GM18861 (cell line): ENCODE measurements around the gene SLC25A11.

ENCODE experiments used
- ATAC-seq: cut with Tn5 transposase; IDR thresholded peaks from one replicate; pipeline ENCODE4 v1.9.1; 2021; ENCODE audit not compliant: unreplicated experiment

The SLC25A11 gene

DNA sequence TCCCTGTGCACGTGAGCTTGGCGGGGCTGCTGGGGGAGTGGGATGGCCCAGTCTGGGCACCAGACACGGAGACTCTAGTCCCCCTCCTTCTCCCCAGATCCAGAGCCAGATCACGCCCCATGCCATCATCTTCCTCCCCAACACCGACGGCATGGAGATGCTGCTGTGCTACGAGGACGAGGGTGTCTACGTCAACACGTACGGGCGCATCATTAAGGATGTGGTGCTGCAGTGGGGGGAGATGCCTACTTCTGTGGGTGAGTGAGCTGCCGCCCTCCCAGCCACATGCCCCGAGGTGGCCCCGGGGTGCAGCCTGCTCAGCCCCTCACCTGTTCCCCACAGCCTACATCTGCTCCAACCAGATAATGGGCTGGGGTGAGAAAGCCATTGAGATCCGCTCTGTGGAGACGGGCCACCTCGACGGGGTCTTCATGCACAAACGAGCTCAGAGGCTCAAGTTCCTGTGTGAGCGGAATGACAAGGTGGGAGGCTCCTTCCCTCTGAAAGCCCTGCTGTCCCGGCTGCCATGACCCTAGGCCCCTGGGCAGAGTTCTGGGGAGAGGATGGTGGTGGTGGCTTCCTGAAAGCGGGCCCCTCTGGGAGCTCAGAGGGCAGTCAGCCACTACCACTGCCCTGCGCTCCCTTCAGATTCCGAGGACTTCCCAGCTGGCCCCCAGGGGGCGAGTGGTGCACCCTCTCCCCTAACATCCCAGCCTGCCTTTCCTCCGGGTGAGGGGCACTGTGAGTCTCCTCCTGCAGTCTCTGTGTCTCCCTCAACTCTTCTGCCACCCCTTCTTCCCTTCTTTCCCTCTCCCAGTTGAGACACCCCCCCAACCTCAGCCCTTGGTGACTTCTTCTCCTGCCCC lies 43.3 kb downstream of the SLC25A11 start:
- no peak for ATAC-seq

DNA sequence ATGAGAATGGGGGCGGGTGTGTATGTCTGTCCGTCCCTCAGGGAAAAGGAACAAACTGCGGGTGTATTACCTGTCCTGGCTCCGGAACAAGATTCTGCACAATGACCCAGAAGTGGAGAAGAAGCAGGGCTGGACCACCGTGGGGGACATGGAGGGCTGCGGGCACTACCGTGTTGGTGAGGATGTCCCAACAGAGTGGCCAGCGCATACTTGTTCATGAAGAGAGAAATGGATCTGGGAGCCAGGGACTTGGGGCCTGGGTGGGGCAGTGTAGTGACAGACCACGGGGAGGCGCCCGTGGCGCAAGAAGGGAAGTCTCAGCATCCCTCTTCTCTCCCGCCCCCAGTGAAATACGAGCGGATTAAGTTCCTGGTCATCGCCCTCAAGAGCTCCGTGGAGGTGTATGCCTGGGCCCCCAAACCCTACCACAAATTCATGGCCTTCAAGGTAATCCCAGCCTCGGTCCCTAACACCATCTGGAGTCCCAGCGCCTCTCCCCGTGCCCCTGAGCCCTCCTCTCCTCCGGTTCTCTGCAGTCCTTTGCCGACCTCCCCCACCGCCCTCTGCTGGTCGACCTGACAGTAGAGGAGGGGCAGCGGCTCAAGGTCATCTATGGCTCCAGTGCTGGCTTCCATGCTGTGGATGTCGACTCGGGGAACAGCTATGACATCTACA lies 44.1 kb downstream of the SLC25A11 start:
- no peak for ATAC-seq

DNA sequence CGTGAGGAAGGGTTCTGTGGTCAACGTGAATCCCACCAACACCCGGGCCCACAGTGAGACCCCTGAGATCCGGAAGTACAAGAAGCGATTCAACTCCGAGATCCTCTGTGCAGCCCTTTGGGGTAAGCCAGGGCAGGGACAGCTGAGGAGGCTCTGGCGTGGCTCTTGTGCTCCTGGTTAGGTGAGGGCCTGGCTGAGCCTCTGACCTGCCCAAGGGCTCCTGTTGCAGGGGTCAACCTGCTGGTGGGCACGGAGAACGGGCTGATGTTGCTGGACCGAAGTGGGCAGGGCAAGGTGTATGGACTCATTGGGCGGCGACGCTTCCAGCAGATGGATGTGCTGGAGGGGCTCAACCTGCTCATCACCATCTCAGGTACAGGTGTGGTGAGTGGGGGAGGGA lies 44.7 kb downstream of the SLC25A11 start:
- no peak for ATAC-seq

DNA sequence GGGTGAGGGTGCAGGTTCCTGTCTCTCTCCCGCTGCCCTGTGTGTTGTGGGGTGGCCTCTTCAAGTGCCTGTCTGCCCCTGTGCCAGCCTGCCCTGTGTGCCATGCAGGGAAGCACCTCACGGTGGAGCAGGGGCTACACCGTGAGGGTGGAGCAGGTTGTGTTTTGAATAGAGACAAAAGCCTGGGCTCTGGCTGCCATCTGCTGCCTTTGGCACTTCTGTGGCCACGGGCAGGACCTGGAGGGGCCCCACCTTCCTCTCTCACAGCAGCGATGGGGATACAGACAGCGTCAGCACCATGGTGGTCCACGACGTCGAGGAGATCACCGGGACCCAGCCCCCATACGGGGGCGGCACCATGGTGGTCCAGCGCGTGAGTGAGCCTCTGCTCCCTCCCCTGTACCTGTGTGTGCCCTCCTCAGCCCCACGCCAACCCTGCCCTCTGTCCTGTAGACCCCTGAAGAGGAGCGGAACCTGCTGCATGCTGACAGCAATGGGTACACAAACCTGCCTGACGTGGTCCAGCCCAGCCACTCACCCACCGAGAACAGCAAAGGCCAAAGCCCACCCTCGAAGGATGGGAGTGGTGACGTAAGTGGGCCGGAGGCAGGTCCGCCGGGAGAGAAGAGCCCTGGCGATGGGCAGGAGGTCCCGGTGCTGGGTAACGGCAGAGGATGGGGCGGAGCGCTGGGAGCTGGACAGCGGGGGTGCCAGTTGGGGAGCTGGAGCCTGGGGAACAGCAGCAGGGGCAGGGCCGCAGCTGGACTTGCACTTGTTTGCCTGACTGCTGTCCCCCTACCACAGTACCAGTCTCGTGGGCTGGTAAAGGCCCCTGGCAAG lies 45.9 kb downstream of the SLC25A11 start:
- ATAC-seq, result no peak

DNA sequence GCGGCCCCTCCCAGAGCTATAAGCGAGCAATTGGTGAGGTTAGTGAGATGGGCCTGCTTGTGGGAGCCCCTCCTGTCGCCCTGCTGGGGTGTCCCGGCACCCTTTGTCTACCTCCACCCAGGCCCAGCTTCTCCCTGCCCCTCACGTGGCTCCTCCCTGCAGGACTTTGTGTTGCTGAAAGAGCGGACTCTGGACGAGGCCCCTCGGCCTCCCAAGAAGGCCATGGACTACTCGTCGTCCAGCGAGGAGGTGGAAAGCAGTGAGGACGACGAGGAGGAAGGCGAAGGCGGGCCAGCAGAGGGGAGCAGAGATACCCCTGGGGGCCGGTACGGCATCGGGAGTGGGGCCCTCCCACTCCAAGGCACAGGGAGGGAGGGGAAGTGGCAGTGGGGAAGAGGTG lies 46.6 kb downstream of the SLC25A11 start:
- ATAC-seq, result no peak

DNA sequence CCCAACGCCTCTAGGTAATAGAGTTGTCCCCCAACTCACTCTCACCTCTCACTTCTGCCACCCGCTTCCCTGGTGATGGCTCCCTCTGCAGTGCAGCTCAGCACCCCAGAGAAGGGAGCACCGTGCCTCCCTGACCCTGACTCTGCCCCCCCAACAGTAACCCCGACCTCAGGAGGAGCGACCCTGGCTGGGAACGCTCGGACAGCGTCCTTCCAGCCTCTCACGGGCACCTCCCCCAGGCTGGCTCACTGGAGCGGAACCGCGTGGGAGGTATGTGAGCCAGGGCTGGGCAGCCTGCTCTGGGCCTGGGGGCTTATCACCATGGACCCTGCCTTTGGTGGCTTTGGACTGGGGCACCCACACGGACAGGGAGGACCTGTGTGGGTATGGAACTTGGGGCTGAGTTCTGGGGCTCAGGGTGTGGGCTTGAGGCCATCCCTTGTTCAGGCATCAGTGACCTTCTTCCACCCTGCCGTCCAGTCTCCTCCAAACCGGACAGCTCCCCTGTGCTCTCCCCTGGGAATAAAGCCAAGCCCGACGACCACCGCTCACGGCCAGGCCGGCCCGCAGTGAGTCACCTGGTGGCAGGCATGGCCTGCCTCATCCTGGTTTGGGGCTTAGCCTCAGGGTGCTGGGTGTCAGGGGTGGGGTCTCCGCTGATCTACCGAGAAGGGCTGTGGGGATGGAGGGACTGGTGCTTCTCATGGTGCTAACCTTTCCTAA lies 47.2 kb downstream of the SLC25A11 start:
- ATAC-seq, result no peak

DNA sequence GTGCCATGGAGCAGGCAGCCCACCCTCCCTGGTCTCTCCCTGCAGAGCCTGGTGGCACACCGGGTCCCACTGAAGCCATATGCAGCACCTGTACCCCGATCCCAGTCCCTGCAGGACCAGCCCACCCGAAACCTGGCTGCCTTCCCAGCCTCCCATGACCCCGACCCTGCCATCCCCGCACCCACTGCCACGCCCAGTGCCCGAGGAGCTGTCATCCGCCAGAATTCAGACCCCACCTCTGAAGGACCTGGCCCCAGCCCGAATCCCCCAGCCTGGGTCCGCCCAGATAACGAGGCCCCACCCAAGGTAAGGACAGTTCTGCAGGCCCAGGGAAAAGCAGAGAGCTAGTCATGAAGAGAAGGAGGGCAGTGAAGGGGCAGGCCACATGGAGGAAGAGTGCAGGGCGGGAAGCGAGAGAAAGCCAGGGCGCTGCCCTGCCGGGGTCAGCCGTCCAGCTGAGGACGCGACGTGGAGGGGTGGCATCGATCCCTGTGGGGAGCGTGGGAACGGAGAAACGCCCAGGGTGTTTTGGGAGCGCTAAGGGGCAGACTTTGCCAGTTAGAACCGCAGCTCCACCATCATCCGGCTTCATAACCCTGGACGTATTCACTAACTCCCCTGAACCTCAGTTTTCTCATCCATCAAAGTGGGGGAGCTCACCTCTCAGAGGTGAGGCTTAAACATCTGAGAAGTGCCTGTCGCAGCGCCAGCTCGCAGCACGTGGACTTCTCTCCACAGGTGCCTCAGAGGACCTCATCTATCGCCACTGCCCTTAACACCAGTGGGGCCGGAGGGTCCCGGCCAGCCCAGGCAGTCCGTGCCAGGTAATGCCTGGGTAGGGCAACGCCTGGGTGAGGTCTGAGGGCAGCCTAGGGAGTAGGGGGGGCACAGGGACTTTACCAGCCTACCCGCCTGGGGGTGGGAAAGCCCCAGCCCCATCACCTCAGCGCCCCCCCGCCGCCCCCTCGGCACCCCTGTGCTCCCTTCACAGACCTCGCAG lies 48.1 kb downstream of the SLC25A11 start:
- ATAC-seq, result no peak

DNA sequence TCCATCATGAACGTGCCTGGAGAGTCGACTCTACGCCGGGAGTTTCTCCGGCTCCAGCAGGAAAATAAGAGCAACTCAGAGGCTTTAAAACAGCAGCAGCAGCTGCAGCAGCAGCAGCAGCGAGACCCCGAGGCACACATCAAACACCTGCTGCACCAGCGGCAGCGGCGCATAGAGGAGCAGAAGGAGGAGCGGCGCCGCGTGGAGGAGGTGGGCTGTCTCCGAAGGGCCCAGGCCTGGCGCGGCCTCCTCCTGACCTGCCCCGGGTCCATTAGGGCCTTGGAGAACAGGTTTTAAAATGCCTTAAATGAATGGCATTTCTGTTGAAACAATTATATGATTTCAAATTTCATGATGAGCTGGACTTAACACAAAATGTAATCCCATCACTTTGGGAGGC lies 52.3 kb downstream of the SLC25A11 start:
- ATAC-seq, result no peak
